IMR-90 (cell line): ENCODE measurements around the gene GALNT17. TPM values are rescaled to one million over a fixed set of nuclear protein-coding genes. Genes with fewer than 3 reads are reported as not detected.

Experiments used
- ATAC-seq: fragments of 200-7000 bp; cut with Tn5 transposase; 2 replicates; pipeline ENCODE4 v1.9.1; 2020; ENCODE audit warnings: low read depth, mild to moderate bottlenecking, moderate library complexity
- BruUV-seq: library from RNA; stranded (reverse); fragments of 400-500 nt; replicated peaks from 2 replicates; lab custom pipeline; 2021; lab: Mats Ljungman, UMichigan
- CTCF ChIA-PET: fragments of 300-600 bp; formaldehyde crosslinking; extraction: SDS; loops from one replicate; lab custom pipeline; 2021; ENCODE audit warnings: antibody characterized with exemption; lab: Yijun Ruan, JAX
- POLR2A ChIA-PET: fragments of 300-600 bp; sonication (Branson Sonifier 250); formaldehyde crosslinking; loops from one replicate; lab custom pipeline; 2022; ENCODE audit warnings: antibody characterized with exemption; ENCODE audit not compliant: unreplicated experiment; lab: Charles Lee
- DNase-seq: peaks from one replicate; pipeline ENCODE4 v3.0.0; 2013
- H2AFZ ChIP-seq: replicated peaks from 2 replicates; pipeline ENCODE3; 2013; ENCODE audit warnings: low read length, mild to moderate bottlenecking; ENCODE audit not compliant: poor library complexity
- H2AK5ac ChIP-seq: 2 replicates; pipeline ENCODE4 v1.6.1; 2013; ENCODE audit warnings: low read depth, low read length, inconsistent platforms
- H2AK9ac ChIP-seq: replicated peaks from 2 replicates; pipeline ENCODE3; 2013; ENCODE audit warnings: mild to moderate bottlenecking, low read depth, low read length, moderate library complexity; ENCODE audit not compliant: poor library complexity
- H2BK120ac ChIP-seq: 2 replicates; pipeline ENCODE4 v1.6.1; 2013; ENCODE audit warnings: low read depth, low read length, inconsistent platforms
- H2BK15ac ChIP-seq: 3 replicates; pipeline ENCODE4 v1.6.1; 2013; ENCODE audit warnings: low read depth, low read length, inconsistent platforms
- H2BK20ac ChIP-seq: 2 replicates; pipeline ENCODE4 v1.6.1; 2013; ENCODE audit warnings: low read depth, mild to moderate bottlenecking, inconsistent platforms, low read length, moderate library complexity
- H2BK5ac ChIP-seq: 2 replicates; pipeline ENCODE4 v1.6.1; 2013; ENCODE audit warnings: mild to moderate bottlenecking, low read depth, low read length, inconsistent platforms; ENCODE audit not compliant: poor library complexity, severe bottlenecking
- H3K14ac ChIP-seq: replicated peaks from 2 replicates; pipeline ENCODE4 v1.6.1; 2013; ENCODE audit warnings: low read depth, low read length, inconsistent platforms
- H3K18ac ChIP-seq: 2 replicates; pipeline ENCODE4 v1.6.1; 2013; ENCODE audit warnings: low read depth, low read length, control low read depth
- H3K23ac ChIP-seq: 2 replicates; pipeline ENCODE4 v1.6.1; 2013; ENCODE audit warnings: low read depth, low read length, inconsistent platforms
- H3K27ac ChIP-seq: 2 replicates; pipeline ENCODE4 v1.5.1; 2013; ENCODE audit warnings: mild to moderate bottlenecking, control low read depth, low read length; ENCODE audit not compliant: insufficient read depth
- H3K27me3 ChIP-seq: 2 replicates; pipeline ENCODE4 v1.6.1; 2013; ENCODE audit warnings: low read length; ENCODE audit not compliant: control insufficient read depth, insufficient read depth
- H3K36me3 ChIP-seq: 2 replicates; pipeline ENCODE4 v1.6.1; 2013; ENCODE audit warnings: low read length, mixed read lengths; ENCODE audit not compliant: control insufficient read depth, insufficient read depth
- H3K4ac ChIP-seq: 2 replicates; pipeline ENCODE4 v1.6.1; 2013; ENCODE audit warnings: low read depth, low read length, inconsistent platforms
- H3K4me1 ChIP-seq: 2 replicates; pipeline ENCODE4 v1.6.1; 2013; ENCODE audit warnings: low read length, mixed read lengths; ENCODE audit not compliant: control insufficient read depth, insufficient read depth
- H3K4me2 ChIP-seq: 2 replicates; pipeline ENCODE4 v1.6.1; 2013; ENCODE audit warnings: low read depth, mild to moderate bottlenecking, control low read depth, low read length, moderate library complexity
- H3K4me3 ChIP-seq: 2 replicates; pipeline ENCODE4 v1.5.1; 2013; ENCODE audit warnings: low read depth, mild to moderate bottlenecking, control low read depth, low read length, moderate library complexity; ENCODE audit not compliant: insufficient read depth
- H3K56ac ChIP-seq: 2 replicates; pipeline ENCODE4 v1.6.1; 2013; ENCODE audit warnings: low read length, inconsistent platforms; ENCODE audit not compliant: insufficient read depth; ENCODE audit errors: extremely low read depth
- H3K79me1 ChIP-seq, 2 experiments: 2 replicates each; pipeline ENCODE4 v1.6.1; 2013; ENCODE audit warnings: low read length in 2 of 2, inconsistent platforms in 1 of 2, low read depth in 1 of 2
- H3K9ac ChIP-seq: 2 replicates; pipeline ENCODE4 v1.6.1; 2013; ENCODE audit warnings: low read depth, low read length, control low read depth
- H3K9me1 ChIP-seq: 2 replicates; pipeline ENCODE4 v1.6.1; 2013; ENCODE audit warnings: low read length, inconsistent platforms; ENCODE audit not compliant: insufficient read depth
- H3K9me3 ChIP-seq: 2 replicates; pipeline ENCODE4 v1.6.1; 2013; ENCODE audit warnings: low read length; ENCODE audit not compliant: control insufficient read depth, insufficient read depth
- H4K20me1 ChIP-seq: 2 replicates; pipeline ENCODE4 v1.6.1; 2013; ENCODE audit warnings: low read length, inconsistent platforms; ENCODE audit not compliant: insufficient read depth
- H4K5ac ChIP-seq: 2 replicates; pipeline ENCODE4 v1.6.1; 2013; ENCODE audit warnings: mild to moderate bottlenecking, low read depth, low read length, control low read depth
- H4K8ac ChIP-seq, 2 experiments: 2 replicates each; pipeline ENCODE4 v1.6.1; 2013; ENCODE audit warnings: low read depth in 2 of 2, low read length in 2 of 2, control low read depth in 1 of 2, inconsistent platforms in 1 of 2
- H4K91ac ChIP-seq: 2 replicates; pipeline ENCODE4 v1.6.1; 2013; ENCODE audit warnings: low read depth, low read length, inconsistent platforms; ENCODE audit not compliant: insufficient read depth
- CEBPB ChIP-seq: IDR thresholded peaks from 2 replicates; pipeline ENCODE4 v1.6.1; 2012; ENCODE audit warnings: low read depth, low read length, improper control_type of control experiment
- CHD1 ChIP-seq: IDR thresholded peaks from 2 replicates; pipeline ENCODE4 v1.6.1; 2012; ENCODE audit warnings: low read depth, low read length, improper control_type of control experiment
- FOS ChIP-seq: fragments of 150-350 bp; IDR thresholded peaks from 2 replicates; pipeline ENCODE4 v1.6.1; 2016; ENCODE audit warnings: low read depth, low read length
- MAZ ChIP-seq: IDR thresholded peaks from 2 replicates; pipeline ENCODE4 v1.6.1; 2012; ENCODE audit warnings: low read depth, mild to moderate bottlenecking, low read length, improper control_type of control experiment, moderate library complexity, borderline replicate concordance
- NFE2L2 ChIP-seq: fragments of 150-350 bp; IDR thresholded peaks from 2 replicates; pipeline ENCODE4 v1.6.1; 2016; ENCODE audit warnings: low read depth, mild to moderate bottlenecking, low read length
- RAD21 ChIP-seq: IDR thresholded peaks from 2 replicates; pipeline ENCODE4 v1.6.1; 2012; ENCODE audit warnings: low read length, improper control_type of control experiment
- RFX5 ChIP-seq: IDR thresholded peaks from 2 replicates; pipeline ENCODE4 v1.8.0; 2012; ENCODE audit warnings: low read depth, mild to moderate bottlenecking, low read length, moderate library complexity
- USF2 ChIP-seq: fragments of 150-350 bp; IDR thresholded peaks from 2 replicates; pipeline ENCODE4 v1.6.1; 2017; ENCODE audit warnings: mild to moderate bottlenecking, antibody characterized with exemption, low read length, low read depth
- WGBS, 2 experiments: methylation state at CpG; one replicate each; pipeline versions ENCODE4 v1.1.5 to v1.1.7; 2013; ENCODE audit warnings: missing lambda C conversion rate in 2 of 2; ENCODE audit not compliant: insufficient read length in 1 of 2; ENCODE audit errors: extremely low coverage in 2 of 2; 5-methylcytosine and 5-hydroxymethylcytosine counted together
- dilution Hi-C: fragments of 300-500 bp; cut with HindIII; formaldehyde crosslinking; loops from one replicate; pipeline ENCODE4 v1.14.3; 2018; ENCODE audit warnings: low sequenced_read_pairs; ENCODE audit not compliant: unreplicated experiment
- in situ Hi-C: fragments of 300-500 bp; cut with MboI; formaldehyde crosslinking; loops from 3 replicates; pipeline ENCODE4 v1.14.3; 2019; ENCODE audit warnings: low sequenced_read_pairs, inconsistent platforms, mixed read lengths
- intact Hi-C: fragments of 100-400 bp; cut with micrococcal nuclease; formaldehyde crosslinking; loops from 2 replicates; pipeline ENCODE4 v1.10.0; 2022
- polyA plus RNA-seq, 3 experiments: library from polyadenylated mRNA; depleted of rRNA; stranded (reverse); fragments of >200 nt; gene quantifications; 2 replicates each; pipeline ENCODE4 v1.2.3, GENCODE V29; 2012; ENCODE audit warnings: low replicate concordance in 1 of 3
- total RNA-seq: library from RNA; depleted of rRNA; stranded (reverse); fragments of >200 nt; gene quantifications from 2 replicates; pipeline ENCODE4 v1.2.3, GENCODE V29; 2012
- TF ChIP-seq, protein P1 (sequence below): conservative IDR thresholded peaks from 2 replicates; pipeline ENCODE4 v1.5.1; 2012; ENCODE audit warnings: mild to moderate bottlenecking, low read depth, low read length, improper control_type of control experiment

Gene GALNT17
- total and polyA plus RNA-seq, 2 of the 4 experiments (the other 2 are of a cell fraction), result not detected

DNA sequence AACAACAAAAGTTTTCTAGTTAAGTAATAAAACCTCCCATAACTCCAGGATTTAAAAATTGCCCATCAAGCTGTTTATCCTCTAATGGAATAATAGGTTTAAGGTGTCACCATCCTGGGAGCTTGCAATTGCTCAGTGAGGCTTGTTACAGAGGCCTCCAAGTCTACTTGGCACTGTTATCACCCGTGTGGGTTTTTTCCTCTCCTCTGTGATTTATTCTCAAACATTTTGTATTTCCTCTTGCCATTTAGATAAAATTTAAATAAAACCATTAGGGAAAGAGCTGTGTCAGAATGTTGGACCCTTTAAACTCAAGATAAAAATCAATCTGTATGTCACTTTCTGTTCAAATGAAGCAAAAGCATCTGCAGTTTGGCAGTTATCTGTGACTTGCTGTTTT is 202.6 kb downstream of the GALNT17 start:
- no peak overlapping the region for H4K8ac ChIP-seq
- dilution Hi-C loops, result no loop called here
- no peaks in the 10 kb centered on the region for H3K27me3 ChIP-seq
- H3K79me1 ChIP-seq, result no peaks in the 10 kb centered on the region
- H3K4me1 ChIP-seq, result no peaks in the 10 kb centered on the region
- H2BK5ac ChIP-seq, result no peak overlapping the region
- ChIA-PET POLR2A (no interaction called here), CTCF (interaction anchor here (0.5 kb wide), 1 partner anchor 636 kb away, joined by 3 read pairs; no protein-coding TSS in a partner anchor)
- intact Hi-C loops, result no loop called here
- H2BK20ac ChIP-seq, result no peak overlapping the region
- no peaks in the 10 kb centered on the region for H4K20me1 ChIP-seq
- no peak overlapping the region for H4K91ac ChIP-seq
- no peak overlapping the region for H4K5ac ChIP-seq
- in situ Hi-C loops, result no loop called here
- H2AK9ac ChIP-seq, result no peak overlapping the region
- no TSS peak for BruUV-seq
- ATAC-seq (no peak), DNase-seq (no peak)
- no peak overlapping the region for H3K27ac ChIP-seq
- no peak overlapping the region for H3K14ac ChIP-seq
- peaks cover 14% of the 10 kb centered on the region for H3K9me3 ChIP-seq
- no peak overlapping the region for H2AK5ac ChIP-seq
- no peak overlapping the region for H2BK15ac ChIP-seq
- no peak overlapping the region for H3K4me3 ChIP-seq
- no peak overlapping the region for H3K18ac ChIP-seq
- H3K4me2 ChIP-seq, result no peak overlapping the region
- H3K23ac ChIP-seq, result no peak overlapping the region
- H3K56ac ChIP-seq, result no peak overlapping the region
- H2BK120ac ChIP-seq, result no peak overlapping the region
- H3K4ac ChIP-seq, result no peak overlapping the region
- WGBS, 2 experiments, result no CpG with 5 or more reads among the region's 1 CpG
- no peak overlapping the region for H3K9ac ChIP-seq
- H3K9me1 ChIP-seq, result no peaks in the 10 kb centered on the region
- no peaks in the 10 kb centered on the region for H3K36me3 ChIP-seq
- no peak overlapping the region for H2AFZ ChIP-seq
- TF ChIP-seq, protein P1, sequence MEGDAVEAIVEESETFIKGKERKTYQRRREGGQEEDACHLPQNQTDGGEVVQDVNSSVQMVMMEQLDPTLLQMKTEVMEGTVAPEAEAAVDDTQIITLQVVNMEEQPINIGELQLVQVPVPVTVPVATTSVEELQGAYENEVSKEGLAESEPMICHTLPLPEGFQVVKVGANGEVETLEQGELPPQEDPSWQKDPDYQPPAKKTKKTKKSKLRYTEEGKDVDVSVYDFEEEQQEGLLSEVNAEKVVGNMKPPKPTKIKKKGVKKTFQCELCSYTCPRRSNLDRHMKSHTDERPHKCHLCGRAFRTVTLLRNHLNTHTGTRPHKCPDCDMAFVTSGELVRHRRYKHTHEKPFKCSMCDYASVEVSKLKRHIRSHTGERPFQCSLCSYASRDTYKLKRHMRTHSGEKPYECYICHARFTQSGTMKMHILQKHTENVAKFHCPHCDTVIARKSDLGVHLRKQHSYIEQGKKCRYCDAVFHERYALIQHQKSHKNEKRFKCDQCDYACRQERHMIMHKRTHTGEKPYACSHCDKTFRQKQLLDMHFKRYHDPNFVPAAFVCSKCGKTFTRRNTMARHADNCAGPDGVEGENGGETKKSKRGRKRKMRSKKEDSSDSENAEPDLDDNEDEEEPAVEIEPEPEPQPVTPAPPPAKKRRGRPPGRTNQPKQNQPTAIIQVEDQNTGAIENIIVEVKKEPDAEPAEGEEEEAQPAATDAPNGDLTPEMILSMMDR, result no peak
- no peak for TF ChIP-seq RAD21
- TF ChIP-seq CHD1, result no peak
- TF ChIP-seq MAZ, result no peak
- no peak for TF ChIP-seq FOS
- no peak for TF ChIP-seq USF2
- TF ChIP-seq RFX5, result no peak
- no peak for TF ChIP-seq CEBPB
- no peak for TF ChIP-seq NFE2L2
